Keratinocyte (primary cell): ENCODE results near the gene GLT8D1. TPM values are rescaled to one million over a fixed set of nuclear protein-coding genes. Genes with fewer than 3 reads are reported as not detected.

Experiments used
- DNase-seq: peaks from one replicate; pipeline ENCODE4 v3.0.0-alpha.2; 2011; ENCODE audit warnings: low read depth, missing footprints, low spot score
- FAIRE-seq: peaks from 2 replicates; lab custom pipeline; 2011; peaks lifted over from hg19 to GRCh38; lab: Jason Lieb, UNC
- H2AFZ ChIP-seq: 2 replicates; pipeline ENCODE4 v1.6.0; 2012; ENCODE audit warnings: low read length, control low read depth, inconsistent platforms; ENCODE audit not compliant: control insufficient read depth
- H3K27ac ChIP-seq: 2 replicates; pipeline ENCODE4 v1.5.1; 2011; ENCODE audit warnings: low read length; ENCODE audit not compliant: control insufficient read depth, insufficient read depth
- H3K27me3 ChIP-seq: 3 replicates; pipeline ENCODE4 v1.6.0; 2011; ENCODE audit warnings: low read length; ENCODE audit not compliant: control insufficient read depth, insufficient read depth; ENCODE audit errors: extremely low read depth
- H3K36me3 ChIP-seq, 2 experiments: 2 replicates in 1 of 2; 3 replicates in 1 of 2; pipeline ENCODE4 v1.5.1; 2011; ENCODE audit warnings: low read length in 2 of 2, mild to moderate bottlenecking in 1 of 2; ENCODE audit not compliant: control insufficient read depth in 2 of 2, insufficient read depth in 2 of 2; ENCODE audit errors: extremely low read depth in 1 of 2
- H3K4me1 ChIP-seq: 3 replicates; pipeline ENCODE4 v1.5.1; 2011; ENCODE audit warnings: low read length; ENCODE audit not compliant: control insufficient read depth, insufficient read depth; ENCODE audit errors: extremely low read depth
- H3K4me2 ChIP-seq: 3 replicates; pipeline ENCODE4 v1.6.0; 2011; ENCODE audit warnings: low read depth, low read length; ENCODE audit not compliant: control insufficient read depth, insufficient read depth; ENCODE audit errors: extremely low read depth
- H3K4me3 ChIP-seq, 3 experiments: fragments of 200-600 bp in 1 of 3; sonication (generic) in 1 of 3; 2 replicates in 2 of 3; 3 replicates in 1 of 3; pipeline ENCODE4 v1.5.1; 2011 to 2016; ENCODE audit warnings: low read length in 3 of 3, mild to moderate bottlenecking in 3 of 3, control low read depth in 2 of 3, inconsistent platforms in 1 of 3, low read depth in 1 of 3, mixed read lengths in 1 of 3, mixed run types in 1 of 3, moderate library complexity in 1 of 3; ENCODE audit not compliant: control insufficient read depth in 2 of 3, insufficient read depth in 2 of 3; ENCODE audit errors: extremely low read depth in 1 of 3
- H3K79me2 ChIP-seq: 2 replicates; pipeline ENCODE4 v1.6.0; 2012; ENCODE audit warnings: low read length; ENCODE audit not compliant: control insufficient read depth, insufficient read depth
- H3K9ac ChIP-seq: 3 replicates; pipeline ENCODE4 v1.6.0; 2011; ENCODE audit warnings: low read length; ENCODE audit not compliant: control insufficient read depth, insufficient read depth; ENCODE audit errors: extremely low read depth
- H3K9me1 ChIP-seq: 3 replicates; pipeline ENCODE4 v1.6.0; 2011; ENCODE audit warnings: low read length; ENCODE audit not compliant: control insufficient read depth, insufficient read depth; ENCODE audit errors: extremely low read depth
- H3K9me3 ChIP-seq: 2 replicates; pipeline ENCODE4 v1.5.1; 2012; ENCODE audit warnings: low read depth, low read length; ENCODE audit not compliant: control insufficient read depth
- H4K20me1 ChIP-seq: 3 replicates; pipeline ENCODE4 v1.6.0; 2011; ENCODE audit warnings: low read length; ENCODE audit not compliant: control insufficient read depth, insufficient read depth; ENCODE audit errors: extremely low read depth
- CTCF ChIP-seq, 3 experiments: IDR thresholded peaks in 1 of 3; conservative IDR thresholded peaks in 1 of 3; optimal IDR thresholded peaks in 1 of 3; 2 replicates in 2 of 3; 3 replicates in 1 of 3; pipeline versions ENCODE3 to v1.5.1; 2011; ENCODE audit warnings: low read length in 3 of 3, mild to moderate bottlenecking in 3 of 3, moderate library complexity in 2 of 3, control low read depth in 1 of 3, inconsistent platforms in 1 of 3; ENCODE audit not compliant: insufficient read depth in 2 of 3; ENCODE audit errors: extremely low read depth in 1 of 3
- EZH2 ChIP-seq: IDR thresholded peaks from one replicate; pipeline ENCODE4 v1.6.1; 2012; ENCODE audit warnings: inconsistent platforms, mild to moderate bottlenecking, low read length, moderate library complexity
- dilution Hi-C: fragments of 300-500 bp; cut with MboI; formaldehyde crosslinking; loops from one replicate; pipeline ENCODE4 v1.7.0; 2020; ENCODE audit warnings: low sequenced_read_pairs; ENCODE audit not compliant: extremely low pct_ligation_motif_present
- polyA plus RNA-seq, 5 experiments: library from polyadenylated mRNA; depleted of rRNA in 3 of 5; stranded (reverse) in 3 of 5; stranded (forward) in 1 of 5; unstranded in 1 of 5; fragments of >200 nt; gene quantifications; 1 replicate in 1 of 5; 2 replicates in 3 of 5; 3 replicates in 1 of 5; pipeline versions ENCODE4 v1.2.1 to v1.2.3, GENCODE V29; 2011 to 2012; ENCODE audit warnings: missing spikeins in 2 of 5, low read depth in 1 of 5, low replicate concordance in 1 of 5

GLT8D1 gene
- polyA plus RNA-seq, 1 donor (not counting 4 experiments of a cell fraction or from before 2014, with no cell fraction given): 66.4 TPM

- FAIRE-seq: no peak
- no peak overlapping the region for H3K4me2 ChIP-seq
- TF ChIP-seq EZH2 (no peak), CTCF (optimal IDR thresholded peaks at IDR 0.05 in 1 of 3, IDR thresholded peaks at IDR 0.05 in 1 of 3, conservative IDR thresholded peaks at IDR 0.05 in 1 of 3; ENCODE audit: extremely low read depth in 1 of 3, insufficient read depth in 2 of 3, low read length in 3 of 3) (no peak)
- H3K9ac ChIP-seq: no peak overlapping the region
- no peak overlapping the region for H3K4me3 ChIP-seq
- dilution Hi-C loops: no loop called here
- no peak for DNase-seq
- H3K9me3 ChIP-seq: no peaks in the 10 kb centered on the region
- H4K20me1 ChIP-seq: no peaks in the 10 kb centered on the region
- H2AFZ ChIP-seq: no peak overlapping the region
- no peak overlapping the region for H3K27ac ChIP-seq
- no peaks in the 10 kb centered on the region for H3K27me3 ChIP-seq
- H3K36me3 ChIP-seq: peaks cover 12 to 18% of the 10 kb centered on the region in 2 experiments
- no peaks in the 10 kb centered on the region for H3K4me1 ChIP-seq
- H3K9me1 ChIP-seq: no peaks in the 10 kb centered on the region
- H3K79me2 ChIP-seq: no peaks in the 10 kb centered on the region
Measured at GRCh38 chr3:52655895-52656294, 49.7 kb downstream of the GLT8D1 start.

- no peaks in the 10 kb centered on the region for H3K9me3 ChIP-seq
- no peak for FAIRE-seq
- H3K4me2 ChIP-seq: no peak overlapping the region
- no peaks in the 10 kb centered on the region for H3K9me1 ChIP-seq
- H3K79me2 ChIP-seq: no peaks in the 10 kb centered on the region
- no peak overlapping the region for H3K9ac ChIP-seq
- no peak for DNase-seq
- peaks cover 18 to 29% of the 10 kb centered on the region in 2 experiments for H3K36me3 ChIP-seq
- H4K20me1 ChIP-seq: no peaks in the 10 kb centered on the region
- no peak overlapping the region for H2AFZ ChIP-seq
- dilution Hi-C loops: no loop called here
- H3K4me1 ChIP-seq: no peaks in the 10 kb centered on the region
- H3K4me3 ChIP-seq: no peak overlapping the region
- no peak overlapping the region for H3K27ac ChIP-seq
- TF ChIP-seq CTCF (optimal IDR thresholded peaks at IDR 0.05 in 1 of 3, IDR thresholded peaks at IDR 0.05 in 1 of 3, conservative IDR thresholded peaks at IDR 0.05 in 1 of 3; ENCODE audit: extremely low read depth in 1 of 3, insufficient read depth in 2 of 3, low read length in 3 of 3): no peak
- TF ChIP-seq EZH2: no peak
- no peaks in the 10 kb centered on the region for H3K27me3 ChIP-seq
Measured at GRCh38 chr3:52651592-52651991, 54.0 kb downstream of the GLT8D1 start.
